Gastrocnemius medialis (tissue), 4 donors: Measurements from ENCODE around the gene EOMES. TPM values are rescaled to one million over a fixed set of nuclear protein-coding genes. Genes with fewer than 3 reads are reported as not detected.

Experiments used
- ATAC-seq, 2 donors: fragments of 150-250 bp; one replicate each; pipeline ENCODE4 v1.9.1; 2016
- DNase-seq, 2 donors: peaks; one replicate each; pipeline ENCODE4 v3.0.0-alpha.2; 2019
- H3K27ac ChIP-seq, 4 donors: fragments of 200-600 bp; sonication (generic); 1 replicate in 1 of 4; 2 replicates in 3 of 4; pipeline ENCODE4 v1.5.1; 2016 to 2018; ENCODE audit warnings: mild to moderate bottlenecking in 2 of 4, moderate library complexity in 1 of 4
- H3K27me3 ChIP-seq, 3 donors: fragments of 200-600 bp; sonication (generic) in 2 of 3; 1 replicate in 1 of 3; 2 replicates in 2 of 3; pipeline versions ENCODE4 v1.5.1 to v1.6.0; 2016 to 2019; ENCODE audit warnings: mild to moderate bottlenecking in 1 of 3, moderate library complexity in 1 of 3
- H3K36me3 ChIP-seq, 2 donors: fragments of 200-600 bp; sonication (generic) in 1 of 2; one replicate each; pipeline ENCODE4 v1.5.1; 2017 to 2018
- H3K4me1 ChIP-seq, 2 donors: fragments of 200-600 bp; sonication (generic) in 1 of 2; one replicate each; pipeline ENCODE4 v1.5.1; 2016 to 2017; ENCODE audit warnings: mild to moderate bottlenecking in 2 of 2
- H3K4me3 ChIP-seq, 4 donors: fragments of 200-600 bp; sonication (generic) in 3 of 4; 1 replicate in 1 of 4; 2 replicates in 3 of 4; pipeline ENCODE4 v1.5.1; 2016 to 2019; ENCODE audit warnings: mild to moderate bottlenecking in 2 of 4
- H3K9me3 ChIP-seq, 3 donors: fragments of 200-600 bp; sonication (generic) in 2 of 3; 1 replicate in 1 of 3; 2 replicates in 2 of 3; pipeline ENCODE4 v1.5.1; 2016 to 2019
- POLR2A ChIP-seq, 2 donors: fragments of 450-650 bp; IDR thresholded peaks; one replicate each; pipeline ENCODE4 v1.6.1; 2017; ENCODE audit warnings: antibody characterized with exemption in 2 of 2, mild to moderate bottlenecking in 2 of 2, moderate library complexity in 2 of 2
- in situ Hi-C, 4 donors: fragments of 200-750 bp; cut with MboI; loops; one replicate each; pipeline versions ENCODE4 v1.15.0 to v1.8.0; 2017; ENCODE audit warnings: low sequenced_read_pairs in 4 of 4
- intact Hi-C: fragments of 100-400 bp; cut with DNase I; formaldehyde crosslinking; loops from one replicate; pipeline ENCODE4 v1.15.1; 2023; ENCODE audit warnings: low total_unique reads
- total RNA-seq, 4 donors: library from RNA; depleted of rRNA; stranded (reverse); fragments of >200 nt; gene quantifications; one replicate each; pipeline versions ENCODE4 v1.1.0 to v1.2.3, GENCODE V29; 2016
- TF ChIP-seq, protein P1 (sequence below), 5 experiments: fragments of 450-650 bp in 3 of 5; fragments of 200-600 bp in 2 of 5; sonication (generic) in 2 of 5; IDR thresholded peaks in 4 of 5; conservative IDR thresholded peaks in 1 of 5; 1 replicate in 4 of 5; 2 replicates in 1 of 5; pipeline ENCODE4 v1.5.1; 2016 to 2019; ENCODE audit warnings: antibody characterized with exemption in 5 of 5, mild to moderate bottlenecking in 3 of 5, moderate library complexity in 3 of 5

EOMES gene
- total RNA-seq, 4 donors from 2014 or later, result not detected

DNA sequence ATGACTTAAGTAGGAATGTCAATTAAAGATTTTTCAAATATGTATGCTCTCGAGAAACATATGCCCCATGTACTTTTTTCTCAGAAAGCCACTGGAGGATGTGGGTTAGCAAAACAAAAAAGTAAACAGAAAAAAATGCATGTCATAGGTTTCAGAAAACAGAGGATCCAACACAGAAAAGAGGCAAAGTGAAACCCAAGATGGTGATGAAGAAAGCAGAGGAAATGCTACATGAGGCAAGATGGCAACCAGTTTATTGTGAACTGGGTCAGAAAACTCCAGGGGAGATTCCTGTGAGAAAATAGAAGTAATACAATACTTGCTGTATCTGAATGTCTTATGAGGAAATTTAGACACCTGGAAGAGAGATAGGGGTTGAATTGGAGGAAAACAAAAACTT is 30.8 kb upstream of the EOMES start:
- Histone ChIP-seq H3K4me3 (no peak overlapping the region), H3K27ac (no peak overlapping the region), H3K9me3 (no peaks in the 10 kb centered on the region), H3K27me3 (no peaks in the 10 kb centered on the region), H3K4me1 (no peaks in the 10 kb centered on the region), H3K36me3 (no peaks in the 10 kb centered on the region)
- in situ Hi-C loops, result no loop called here
- no peak for TF ChIP-seq POLR2A (IDR thresholded peaks at IDR 0.05)
- TF ChIP-seq, protein P1, sequence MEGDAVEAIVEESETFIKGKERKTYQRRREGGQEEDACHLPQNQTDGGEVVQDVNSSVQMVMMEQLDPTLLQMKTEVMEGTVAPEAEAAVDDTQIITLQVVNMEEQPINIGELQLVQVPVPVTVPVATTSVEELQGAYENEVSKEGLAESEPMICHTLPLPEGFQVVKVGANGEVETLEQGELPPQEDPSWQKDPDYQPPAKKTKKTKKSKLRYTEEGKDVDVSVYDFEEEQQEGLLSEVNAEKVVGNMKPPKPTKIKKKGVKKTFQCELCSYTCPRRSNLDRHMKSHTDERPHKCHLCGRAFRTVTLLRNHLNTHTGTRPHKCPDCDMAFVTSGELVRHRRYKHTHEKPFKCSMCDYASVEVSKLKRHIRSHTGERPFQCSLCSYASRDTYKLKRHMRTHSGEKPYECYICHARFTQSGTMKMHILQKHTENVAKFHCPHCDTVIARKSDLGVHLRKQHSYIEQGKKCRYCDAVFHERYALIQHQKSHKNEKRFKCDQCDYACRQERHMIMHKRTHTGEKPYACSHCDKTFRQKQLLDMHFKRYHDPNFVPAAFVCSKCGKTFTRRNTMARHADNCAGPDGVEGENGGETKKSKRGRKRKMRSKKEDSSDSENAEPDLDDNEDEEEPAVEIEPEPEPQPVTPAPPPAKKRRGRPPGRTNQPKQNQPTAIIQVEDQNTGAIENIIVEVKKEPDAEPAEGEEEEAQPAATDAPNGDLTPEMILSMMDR (IDR thresholded peaks at IDR 0.05 in 4 of 5, conservative IDR thresholded peaks at IDR 0.05 in 1 of 5), result no peak
- intact Hi-C loops, result no loop called here
- no peak for DNase-seq
- ATAC-seq, result no peak

DNA sequence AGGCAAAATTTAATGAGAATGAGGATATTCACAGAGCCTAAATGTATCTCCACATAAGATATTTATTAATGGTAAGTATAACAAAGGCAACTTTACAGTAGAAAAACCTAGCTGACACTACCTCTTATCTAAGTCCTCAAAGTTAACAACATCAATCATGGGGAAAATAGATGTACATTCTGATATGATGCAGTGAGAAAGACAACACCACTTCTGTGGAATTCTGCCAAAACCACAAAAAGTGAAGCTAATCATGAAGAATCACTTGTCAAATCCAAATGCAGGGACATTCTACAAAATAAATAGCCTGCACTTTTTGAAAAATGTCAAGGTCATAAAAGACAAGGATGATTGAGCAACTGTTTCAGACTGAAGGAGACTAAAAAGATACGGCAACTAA is 27.5 kb upstream of the EOMES start:
- intact Hi-C loops (no loop called here), in situ Hi-C loops (no loop called here)
- H3K27me3 ChIP-seq, result no peaks in the 10 kb centered on the region
- no peak for ATAC-seq
- no peak for DNase-seq
- H3K36me3 ChIP-seq, result no peaks in the 10 kb centered on the region
- no peaks in the 10 kb centered on the region for H3K9me3 ChIP-seq
- H3K4me1 ChIP-seq, result no peaks in the 10 kb centered on the region
- no peak overlapping the region for H3K27ac ChIP-seq
- H3K4me3 ChIP-seq, result no peak overlapping the region
- TF ChIP-seq, protein P1 (IDR thresholded peaks at IDR 0.05 in 4 of 5, conservative IDR thresholded peaks at IDR 0.05 in 1 of 5), result no peak
- TF ChIP-seq POLR2A (IDR thresholded peaks at IDR 0.05), result no peak

DNA sequence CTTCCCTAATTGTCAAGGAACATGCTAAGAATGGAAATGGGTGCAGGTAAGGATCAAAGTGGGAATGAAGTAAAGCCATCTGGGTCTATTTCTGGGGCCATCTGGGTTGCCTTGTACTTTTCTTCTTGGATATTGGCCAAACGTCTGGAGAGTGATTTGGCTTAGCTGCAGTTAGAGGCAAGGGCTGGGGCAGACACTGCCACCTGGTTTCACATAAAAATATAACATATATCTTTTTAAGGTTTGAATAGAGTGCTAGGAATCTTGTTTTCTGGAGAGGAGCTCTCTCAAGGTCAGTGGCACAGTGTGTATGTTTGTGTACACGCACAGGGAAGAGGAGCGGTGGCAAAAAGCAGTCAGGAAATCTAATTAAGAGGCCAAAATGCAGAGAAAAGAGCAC is 24.7 kb upstream of the EOMES start:
- H3K4me1 ChIP-seq, result no peaks in the 10 kb centered on the region
- ATAC-seq, result no peak
- no peaks in the 10 kb centered on the region for H3K27me3 ChIP-seq
- in situ Hi-C loops (no loop called here), intact Hi-C loops (no loop called here)
- H3K27ac ChIP-seq, result no peak overlapping the region
- no peaks in the 10 kb centered on the region for H3K9me3 ChIP-seq
- no peak overlapping the region for H3K4me3 ChIP-seq
- TF ChIP-seq, protein P1 (IDR thresholded peaks at IDR 0.05 in 4 of 5, conservative IDR thresholded peaks at IDR 0.05 in 1 of 5), result no peak
- no peak for TF ChIP-seq POLR2A (IDR thresholded peaks at IDR 0.05)
- DNase-seq, result no peak
- no peaks in the 10 kb centered on the region for H3K36me3 ChIP-seq

GRCh38 chr3:27740854-27741253 is 18.7 kb upstream of the EOMES start:
- Histone ChIP-seq H3K27me3 (no peaks in the 10 kb centered on the region), H3K36me3 (no peaks in the 10 kb centered on the region), H3K27ac (no peak overlapping the region), H3K4me3 (no peak overlapping the region), H3K9me3 (no peaks in the 10 kb centered on the region), H3K4me1 (no peaks in the 10 kb centered on the region)
- no peak for ATAC-seq
- in situ Hi-C loops (no loop called here), intact Hi-C loops (no loop called here)
- TF ChIP-seq, protein P1 (IDR thresholded peaks at IDR 0.05 in 4 of 5, conservative IDR thresholded peaks at IDR 0.05 in 1 of 5), result no peak
- TF ChIP-seq POLR2A (IDR thresholded peaks at IDR 0.05), result no peak
- no peak for DNase-seq

GRCh38 chr3:27737091-27737490 is 15.0 kb upstream of the EOMES start:
- DNase-seq (no peak), ATAC-seq (no peak)
- no peak for TF ChIP-seq POLR2A (IDR thresholded peaks at IDR 0.05)
- TF ChIP-seq, protein P1 (IDR thresholded peaks at IDR 0.05 in 4 of 5, conservative IDR thresholded peaks at IDR 0.05 in 1 of 5), result no peak
- H3K9me3 ChIP-seq, result no peaks in the 10 kb centered on the region
- H3K4me3 ChIP-seq, result no peak overlapping the region
- H3K4me1 ChIP-seq, result no peaks in the 10 kb centered on the region
- intact Hi-C loops (no loop called here), in situ Hi-C loops (no loop called here)
- no peak overlapping the region for H3K27ac ChIP-seq
- no peaks in the 10 kb centered on the region for H3K36me3 ChIP-seq
- peaks cover 0 to under 1% (median 0%) of the 10 kb centered on the region in 3 donors for H3K27me3 ChIP-seq
